AG04450 (cell line): ENCODE data around the gene STK4. TPM values are rescaled to one million over a fixed set of nuclear protein-coding genes. Genes with fewer than 3 reads are reported as not detected.

Experiments
- CTCF ChIA-PET: fragments of 300-600, 350-600 bp; formaldehyde crosslinking; extraction: SDS; loops from one replicate; lab custom pipeline; 2022; ENCODE audit warnings: antibody characterized with exemption, inconsistent platforms; lab: Charles Lee
- POLR2A ChIA-PET: fragments of 350-600 bp; formaldehyde crosslinking; extraction: SDS; loops from one replicate; lab custom pipeline; 2021; ENCODE audit warnings: antibody characterized with exemption, inconsistent platforms; lab: Yijun Ruan, JAX
- DNase-seq: peaks from one replicate; pipeline ENCODE4 v3.0.0-alpha.2; 2011; ENCODE audit warnings: low read depth, low spot score
- H3K27ac ChIP-seq: one replicate; pipeline ENCODE4 v1.5.1; 2012; ENCODE audit warnings: low read depth, low read length, control low read depth
- H3K27me3 ChIP-seq: one replicate; pipeline ENCODE4 v1.6.0; 2012; ENCODE audit warnings: low read length; ENCODE audit not compliant: control insufficient read depth, insufficient read depth
- H3K4me3 ChIP-seq: 2 replicates; pipeline ENCODE4 v1.5.1; 2011; ENCODE audit warnings: mild to moderate bottlenecking, low read depth, low read length, control low read depth
- H3K9me3 ChIP-seq: 2 replicates; pipeline ENCODE4 v1.5.1; 2012; ENCODE audit warnings: low read length; ENCODE audit not compliant: control insufficient read depth, insufficient read depth
- polyA plus RNA-seq: library from polyadenylated mRNA; depleted of rRNA; stranded (reverse); fragments of >200 nt; gene quantifications from 2 replicates; pipeline ENCODE4 v1.2.3, GENCODE V29; 2011
- TF ChIP-seq, protein P1 (sequence below): IDR thresholded peaks from 2 replicates; pipeline ENCODE4 v1.5.1; 2011; ENCODE audit warnings: low read depth, low read length, control low read depth, inconsistent platforms

The STK4 gene
- polyA plus RNA-seq, 1 experiment: 25.1 TPM

DNA sequence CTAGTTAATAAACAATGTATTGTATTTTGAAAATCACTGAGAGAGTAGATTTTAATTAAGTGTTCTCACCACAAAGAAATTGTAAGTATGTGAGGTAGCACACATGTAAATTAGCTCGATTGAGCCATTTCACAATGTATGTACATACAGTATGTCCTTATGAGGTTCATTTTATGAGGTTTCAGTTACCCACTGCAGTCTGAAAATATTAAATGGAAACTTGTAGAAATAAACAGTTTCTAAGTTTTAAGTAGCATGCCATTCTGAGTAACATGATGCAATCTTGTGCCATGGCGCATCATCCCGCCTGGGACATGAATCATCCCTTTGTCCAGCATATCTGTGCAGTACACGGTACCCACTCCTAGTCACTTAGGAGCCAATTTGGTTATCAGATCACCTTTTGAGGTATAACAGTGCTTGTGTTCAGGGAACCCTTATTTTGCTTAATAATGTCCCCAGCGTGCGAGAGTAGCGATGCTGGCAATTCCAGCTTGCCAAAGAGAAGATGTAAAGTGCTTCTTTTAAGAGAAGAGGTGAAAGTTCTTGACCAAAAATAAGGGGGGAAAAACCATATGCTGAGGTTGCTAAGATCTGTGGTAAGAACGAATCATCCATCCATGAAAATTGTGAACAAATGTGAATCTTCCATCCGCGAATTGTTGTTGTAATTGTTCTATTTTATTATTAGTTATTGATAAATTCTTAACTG, 69.9 kb downstream of the STK4 start:
- H3K27me3 ChIP-seq: no peaks in the 10 kb centered on the region
- POLR2A ChIA-PET: no interaction called here
- no peak overlapping the region for H3K4me3 ChIP-seq
- CTCF ChIA-PET: interaction anchor here (0.8 to 8.6 kb wide), 6 partner anchors 8 to 256 kb away, joined by 3 to 171 read pairs (median 18); no protein-coding TSS in a partner anchor
- TF ChIP-seq, protein P1, sequence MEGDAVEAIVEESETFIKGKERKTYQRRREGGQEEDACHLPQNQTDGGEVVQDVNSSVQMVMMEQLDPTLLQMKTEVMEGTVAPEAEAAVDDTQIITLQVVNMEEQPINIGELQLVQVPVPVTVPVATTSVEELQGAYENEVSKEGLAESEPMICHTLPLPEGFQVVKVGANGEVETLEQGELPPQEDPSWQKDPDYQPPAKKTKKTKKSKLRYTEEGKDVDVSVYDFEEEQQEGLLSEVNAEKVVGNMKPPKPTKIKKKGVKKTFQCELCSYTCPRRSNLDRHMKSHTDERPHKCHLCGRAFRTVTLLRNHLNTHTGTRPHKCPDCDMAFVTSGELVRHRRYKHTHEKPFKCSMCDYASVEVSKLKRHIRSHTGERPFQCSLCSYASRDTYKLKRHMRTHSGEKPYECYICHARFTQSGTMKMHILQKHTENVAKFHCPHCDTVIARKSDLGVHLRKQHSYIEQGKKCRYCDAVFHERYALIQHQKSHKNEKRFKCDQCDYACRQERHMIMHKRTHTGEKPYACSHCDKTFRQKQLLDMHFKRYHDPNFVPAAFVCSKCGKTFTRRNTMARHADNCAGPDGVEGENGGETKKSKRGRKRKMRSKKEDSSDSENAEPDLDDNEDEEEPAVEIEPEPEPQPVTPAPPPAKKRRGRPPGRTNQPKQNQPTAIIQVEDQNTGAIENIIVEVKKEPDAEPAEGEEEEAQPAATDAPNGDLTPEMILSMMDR: no peak
- peak; percentile 42 for DNase-seq
- H3K27ac ChIP-seq: peak overlapping the region; percentile 33
- no peaks in the 10 kb centered on the region for H3K9me3 ChIP-seq

DNA sequence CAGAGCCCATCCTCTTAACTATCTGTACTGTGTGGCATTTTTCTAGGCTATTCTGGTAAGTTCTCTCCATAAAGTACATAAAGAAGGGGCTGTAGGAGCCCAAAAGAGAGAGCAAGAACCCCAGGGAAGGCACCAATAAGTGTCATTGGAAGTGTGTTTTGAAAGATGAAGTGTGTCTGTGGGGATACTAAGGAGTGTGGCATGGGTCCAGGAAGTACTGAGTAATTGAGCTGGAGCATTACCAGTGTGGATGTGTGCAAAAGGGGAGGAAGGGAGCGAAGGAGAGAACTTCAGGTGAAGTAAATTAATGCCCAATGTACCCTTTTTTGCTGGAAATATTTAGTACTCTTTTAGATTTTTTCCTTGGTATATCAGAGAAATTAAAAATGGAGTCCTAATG, 70.7 kb downstream of the STK4 start:
- ChIA-PET CTCF (interaction anchor here (3.1 to 12.1 kb wide), 3 partner anchors 26 to 255 kb away, joined by 19 to 275 read pairs (median 171); no protein-coding TSS in a partner anchor), POLR2A (no interaction called here)
- DNase-seq: no peak
- no peaks in the 10 kb centered on the region for H3K27me3 ChIP-seq
- TF ChIP-seq, protein P1: no peak
- H3K9me3 ChIP-seq: no peaks in the 10 kb centered on the region
- no peak overlapping the region for H3K4me3 ChIP-seq
- H3K27ac ChIP-seq: no peak overlapping the region

DNA sequence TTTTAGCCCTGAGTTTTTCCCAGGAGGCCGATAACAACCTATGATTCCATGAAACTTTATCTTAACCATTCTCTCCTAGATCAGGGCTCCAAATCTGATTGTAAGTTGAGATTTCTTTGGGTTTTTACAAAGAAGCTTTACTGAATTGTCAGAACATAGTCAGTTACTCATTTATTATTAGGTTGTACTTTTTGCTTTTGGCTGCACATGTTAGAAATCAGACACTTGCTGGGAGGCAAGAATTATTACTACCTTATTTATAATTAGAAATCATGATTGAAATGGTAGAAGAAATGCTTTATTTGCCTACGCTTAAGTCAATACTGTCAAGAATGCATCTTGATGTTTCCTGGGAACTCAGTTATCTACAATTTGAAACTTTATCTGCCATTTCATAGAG, 71.3 kb downstream of the STK4 start:
- TF ChIP-seq, protein P1: no peak
- H3K4me3 ChIP-seq: no peak overlapping the region
- ChIA-PET CTCF (interaction anchor here (3.1 to 12.1 kb wide), 3 partner anchors 26 to 255 kb away, joined by 19 to 275 read pairs (median 171); no protein-coding TSS in a partner anchor), POLR2A (no interaction called here)
- H3K27me3 ChIP-seq: no peaks in the 10 kb centered on the region
- H3K9me3 ChIP-seq: no peaks in the 10 kb centered on the region
- no peak for DNase-seq
- no peak overlapping the region for H3K27ac ChIP-seq

DNA sequence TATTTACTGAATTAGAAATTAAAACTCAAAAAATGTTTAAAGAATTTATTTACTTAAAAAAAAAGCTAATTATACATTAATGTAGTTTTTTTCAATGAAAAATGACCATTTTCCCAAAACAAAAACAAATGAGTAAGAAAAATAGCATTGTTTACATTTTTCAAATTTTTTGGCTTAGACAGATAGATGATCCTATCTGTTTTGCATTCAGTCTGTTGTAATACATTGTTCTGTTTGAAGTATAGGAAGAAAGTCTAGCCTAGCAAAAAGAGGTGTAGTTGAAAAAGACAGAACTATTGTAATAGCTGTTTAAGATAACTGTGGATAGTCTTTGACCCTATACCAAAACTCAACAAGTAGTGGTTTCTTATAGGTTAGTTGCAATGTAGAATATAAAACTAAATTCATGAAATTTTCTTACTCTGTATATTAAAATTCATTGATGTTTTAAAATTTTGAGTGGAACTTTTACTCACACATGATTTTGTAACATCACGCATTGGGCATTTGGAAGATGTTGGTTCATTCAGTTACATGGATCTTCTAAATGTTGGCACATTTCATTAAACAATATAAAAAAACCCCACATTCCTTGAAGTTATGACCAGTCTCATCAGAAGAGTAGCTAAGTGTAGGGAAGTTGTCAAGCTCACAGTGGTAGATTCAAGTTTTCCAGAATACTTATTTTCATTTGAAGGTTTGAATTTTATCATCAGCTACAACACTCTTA, 72.6 kb downstream of the STK4 start:
- no peak overlapping the region for H3K4me3 ChIP-seq
- no peak overlapping the region for H3K27ac ChIP-seq
- H3K27me3 ChIP-seq: no peaks in the 10 kb centered on the region
- H3K9me3 ChIP-seq: no peaks in the 10 kb centered on the region
- ChIA-PET CTCF (interaction anchor here (0.7 to 12.1 kb wide), 8 partner anchors 26 to 732 kb away, joined by 3 to 275 read pairs (median 6); no protein-coding TSS in a partner anchor), POLR2A (interaction anchor here (0.6 kb wide), 1 partner anchor 23 kb away, joined by 3 read pairs; no protein-coding TSS in a partner anchor)
- no peak for DNase-seq
- TF ChIP-seq, protein P1: no peak
